ENCODE results near the gene BEND5. TPM values are rescaled to one million over a fixed set of nuclear protein-coding genes. Genes with fewer than 3 reads are reported as not detected.

The BEND5 gene
- total and polyA plus RNA-seq, 2 of the 13 experiments (the other 11 are each of a cell fraction or from before 2014, with no cell fraction given), result 0.11 TPM; not detected in 1

DNA sequence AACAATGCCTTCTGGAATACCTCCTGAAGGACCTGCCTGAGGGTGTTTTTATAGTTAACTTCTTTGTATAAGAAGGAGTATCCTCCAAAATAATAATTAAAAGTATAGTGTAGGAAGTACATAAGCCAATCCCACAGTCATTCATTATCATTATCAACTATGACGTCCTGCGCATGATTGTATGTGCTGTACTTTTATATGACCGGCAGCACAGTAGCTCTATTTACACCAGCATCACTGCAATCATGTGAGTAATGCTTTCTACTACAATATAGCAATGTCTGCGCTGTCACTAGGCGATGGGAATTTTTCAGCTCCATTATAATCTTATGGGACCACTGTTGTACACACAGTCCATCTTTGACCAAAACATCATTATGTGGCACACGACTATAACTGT, 72.0 kb downstream of the BEND5 start (continued):
- TF ChIP-seq, protein P1, sequence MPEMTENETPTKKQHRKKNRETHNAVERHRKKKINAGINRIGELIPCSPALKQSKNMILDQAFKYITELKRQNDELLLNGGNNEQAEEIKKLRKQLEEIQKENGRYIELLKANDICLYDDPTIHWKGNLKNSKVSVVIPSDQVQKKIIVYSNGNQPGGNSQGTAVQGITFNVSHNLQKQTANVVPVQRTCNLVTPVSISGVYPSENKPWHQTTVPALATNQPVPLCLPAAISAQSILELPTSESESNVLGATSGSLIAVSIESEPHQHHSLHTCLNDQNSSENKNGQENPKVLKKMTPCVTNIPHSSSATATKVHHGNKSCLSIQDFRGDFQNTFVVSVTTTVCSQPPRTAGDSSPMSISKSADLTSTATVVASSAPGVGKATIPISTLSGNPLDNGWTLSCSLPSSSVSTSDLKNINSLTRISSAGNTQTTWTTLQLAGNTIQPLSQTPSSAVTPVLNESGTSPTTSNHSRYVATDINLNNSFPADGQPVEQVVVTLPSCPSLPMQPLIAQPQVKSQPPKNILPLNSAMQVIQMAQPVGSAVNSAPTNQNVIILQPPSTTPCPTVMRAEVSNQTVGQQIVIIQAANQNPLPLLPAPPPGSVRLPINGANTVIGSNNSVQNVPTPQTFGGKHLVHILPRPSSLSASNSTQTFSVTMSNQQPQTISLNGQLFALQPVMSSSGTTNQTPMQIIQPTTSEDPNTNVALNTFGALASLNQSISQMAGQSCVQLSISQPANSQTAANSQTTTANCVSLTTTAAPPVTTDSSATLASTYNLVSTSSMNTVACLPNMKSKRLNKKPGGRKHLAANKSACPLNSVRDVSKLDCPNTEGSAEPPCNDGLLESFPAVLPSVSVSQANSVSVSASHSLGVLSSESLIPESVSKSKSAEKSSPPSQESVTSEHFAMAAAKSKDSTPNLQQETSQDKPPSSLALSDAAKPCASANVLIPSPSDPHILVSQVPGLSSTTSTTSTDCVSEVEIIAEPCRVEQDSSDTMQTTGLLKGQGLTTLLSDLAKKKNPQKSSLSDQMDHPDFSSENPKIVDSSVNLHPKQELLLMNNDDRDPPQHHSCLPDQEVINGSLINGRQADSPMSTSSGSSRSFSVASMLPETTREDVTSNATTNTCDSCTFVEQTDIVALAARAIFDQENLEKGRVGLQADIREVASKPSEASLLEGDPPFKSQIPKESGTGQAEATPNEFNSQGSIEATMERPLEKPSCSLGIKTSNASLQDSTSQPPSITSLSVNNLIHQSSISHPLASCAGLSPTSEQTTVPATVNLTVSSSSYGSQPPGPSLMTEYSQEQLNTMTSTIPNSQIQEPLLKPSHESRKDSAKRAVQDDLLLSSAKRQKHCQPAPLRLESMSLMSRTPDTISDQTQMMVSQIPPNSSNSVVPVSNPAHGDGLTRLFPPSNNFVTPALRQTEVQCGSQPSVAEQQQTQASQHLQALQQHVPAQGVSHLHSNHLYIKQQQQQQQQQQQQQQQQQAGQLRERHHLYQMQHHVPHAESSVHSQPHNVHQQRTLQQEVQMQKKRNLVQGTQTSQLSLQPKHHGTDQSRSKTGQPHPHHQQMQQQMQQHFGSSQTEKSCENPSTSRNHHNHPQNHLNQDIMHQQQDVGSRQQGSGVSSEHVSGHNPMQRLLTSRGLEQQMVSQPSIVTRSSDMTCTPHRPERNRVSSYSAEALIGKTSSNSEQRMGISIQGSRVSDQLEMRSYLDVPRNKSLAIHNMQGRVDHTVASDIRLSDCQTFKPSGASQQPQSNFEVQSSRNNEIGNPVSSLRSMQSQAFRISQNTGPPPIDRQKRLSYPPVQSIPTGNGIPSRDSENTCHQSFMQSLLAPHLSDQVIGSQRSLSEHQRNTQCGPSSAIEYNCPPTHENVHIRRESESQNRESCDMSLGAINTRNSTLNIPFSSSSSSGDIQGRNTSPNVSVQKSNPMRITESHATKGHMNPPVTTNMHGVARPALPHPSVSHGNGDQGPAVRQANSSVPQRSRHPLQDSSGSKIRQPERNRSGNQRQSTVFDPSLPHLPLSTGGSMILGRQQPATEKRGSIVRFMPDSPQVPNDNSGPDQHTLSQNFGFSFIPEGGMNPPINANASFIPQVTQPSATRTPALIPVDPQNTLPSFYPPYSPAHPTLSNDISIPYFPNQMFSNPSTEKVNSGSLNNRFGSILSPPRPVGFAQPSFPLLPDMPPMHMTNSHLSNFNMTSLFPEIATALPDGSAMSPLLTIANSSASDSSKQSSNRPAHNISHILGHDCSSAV (CRISPR knock-in tag; IDR thresholded peaks at IDR 0.05; ENCODE audit: borderline replicate concordance), result no peak
- no peak for TF ChIP-seq HNRNPL (IDR thresholded peaks at IDR 0.05; ENCODE audit: low read depth, low read length)

DNA sequence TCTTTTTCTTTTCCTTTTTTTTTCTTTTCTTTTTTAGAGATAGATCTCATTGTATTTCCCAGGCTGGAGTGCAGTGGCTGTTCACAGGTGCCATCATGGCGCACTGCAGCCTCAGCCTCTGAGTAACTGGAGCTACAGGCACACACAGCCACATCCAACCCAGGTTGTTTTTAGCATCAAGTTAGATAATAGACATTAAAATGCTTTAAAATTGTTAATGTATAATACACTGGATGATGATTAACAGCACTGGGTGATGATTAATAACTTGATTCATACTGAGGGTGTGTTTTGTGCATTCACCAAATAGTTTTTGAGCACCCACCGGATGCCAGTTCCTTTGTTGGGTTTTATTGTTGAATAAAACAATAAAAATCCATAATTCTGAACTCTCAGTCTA, 75.2 kb downstream of the BEND5 start:
- Histone ChIP-seq H3K36me3 (replicated peaks in 1 of 2; ENCODE audit: control insufficient read depth in 1 of 2, insufficient read depth in 2 of 2, low read length in 2 of 2) (no peaks in the 10 kb centered on the region), H3K9me3 (ENCODE audit: low read length) (no peaks in the 10 kb centered on the region), H3K4me3 (replicated peaks in 1 of 3; ENCODE audit: insufficient read depth in 1 of 3, low read depth in 2 of 3, low read length in 3 of 3) (no peak overlapping the region), H3K9ac (ENCODE audit: insufficient read depth, low read depth, low read length) (no peak overlapping the region), H4K20me1 (ENCODE audit: insufficient read depth, low read length) (no peaks in the 10 kb centered on the region), H3K79me2 (ENCODE audit: insufficient read depth, low read length) (no peaks in the 10 kb centered on the region), H3K4me1 (ENCODE audit: insufficient read depth, low read length) (no peaks in the 10 kb centered on the region), H3K4me2 (ENCODE audit: low read depth, low read length) (no peak overlapping the region), H3K27me3 (ENCODE audit: control insufficient read depth in 1 of 2, insufficient read depth in 2 of 2, low read length in 2 of 2) (no peaks in the 10 kb centered on the region), H2AFZ (ENCODE audit: low read length) (no peak overlapping the region), H3K27ac (ENCODE audit: extremely low read length, insufficient read depth, low read length) (no peak overlapping the region)
- no peak for ATAC-seq
- BruUV-seq (replicated peaks), result no TSS peak
- ChIA-PET POLR2A (no interaction called here), CTCF (ENCODE audit: low intra/inter-chr PET ratio, low total read pairs) (no interaction called here)
- WGBS (ENCODE audit: low lambda C conversion rate), result 45% methylated on average over 2 of the region's 2 CpGs
- FAIRE-seq, result no peak
- intact Hi-C loops (cut with micrococcal nuclease; ENCODE audit: unreplicated experiment), result no loop called here
- DNase-seq (ENCODE audit: low spot score), result no peak
- in situ Hi-C loops (cut with HindIII; ENCODE audit: extremely low pct_ligation_motif_present, low pct_unique_long_range_greater_than_20kb), result no loop called here
- TF ChIP-seq SKI (IDR thresholded peaks at IDR 0.05; ENCODE audit: partially characterized antibody), result no peak
- no peak for TF ChIP-seq ZNF883 (CRISPR knock-in tag; IDR thresholded peaks at IDR 0.05; ENCODE audit: not compliant biosample characterization)
- TF ChIP-seq, protein P2, sequence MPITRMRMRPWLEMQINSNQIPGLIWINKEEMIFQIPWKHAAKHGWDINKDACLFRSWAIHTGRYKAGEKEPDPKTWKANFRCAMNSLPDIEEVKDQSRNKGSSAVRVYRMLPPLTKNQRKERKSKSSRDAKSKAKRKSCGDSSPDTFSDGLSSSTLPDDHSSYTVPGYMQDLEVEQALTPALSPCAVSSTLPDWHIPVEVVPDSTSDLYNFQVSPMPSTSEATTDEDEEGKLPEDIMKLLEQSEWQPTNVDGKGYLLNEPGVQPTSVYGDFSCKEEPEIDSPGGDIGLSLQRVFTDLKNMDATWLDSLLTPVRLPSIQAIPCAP (CRISPR knock-in tag; IDR thresholded peaks at IDR 0.05; ENCODE audit: low read depth), result no peak
- TF ChIP-seq ZNF549 (CRISPR knock-in tag; IDR thresholded peaks at IDR 0.05), result no peak
- no peak for TF ChIP-seq ZNF891 (CRISPR knock-in tag; IDR thresholded peaks at IDR 0.05)
- TF ChIP-seq ARNTL (CRISPR knock-in tag; IDR thresholded peaks at IDR 0.05), result no peak
- no peak for TF ChIP-seq RNF2 (conservative IDR thresholded peaks at IDR 0.05; ENCODE audit: low read depth)
- TF ChIP-seq, protein P3, sequence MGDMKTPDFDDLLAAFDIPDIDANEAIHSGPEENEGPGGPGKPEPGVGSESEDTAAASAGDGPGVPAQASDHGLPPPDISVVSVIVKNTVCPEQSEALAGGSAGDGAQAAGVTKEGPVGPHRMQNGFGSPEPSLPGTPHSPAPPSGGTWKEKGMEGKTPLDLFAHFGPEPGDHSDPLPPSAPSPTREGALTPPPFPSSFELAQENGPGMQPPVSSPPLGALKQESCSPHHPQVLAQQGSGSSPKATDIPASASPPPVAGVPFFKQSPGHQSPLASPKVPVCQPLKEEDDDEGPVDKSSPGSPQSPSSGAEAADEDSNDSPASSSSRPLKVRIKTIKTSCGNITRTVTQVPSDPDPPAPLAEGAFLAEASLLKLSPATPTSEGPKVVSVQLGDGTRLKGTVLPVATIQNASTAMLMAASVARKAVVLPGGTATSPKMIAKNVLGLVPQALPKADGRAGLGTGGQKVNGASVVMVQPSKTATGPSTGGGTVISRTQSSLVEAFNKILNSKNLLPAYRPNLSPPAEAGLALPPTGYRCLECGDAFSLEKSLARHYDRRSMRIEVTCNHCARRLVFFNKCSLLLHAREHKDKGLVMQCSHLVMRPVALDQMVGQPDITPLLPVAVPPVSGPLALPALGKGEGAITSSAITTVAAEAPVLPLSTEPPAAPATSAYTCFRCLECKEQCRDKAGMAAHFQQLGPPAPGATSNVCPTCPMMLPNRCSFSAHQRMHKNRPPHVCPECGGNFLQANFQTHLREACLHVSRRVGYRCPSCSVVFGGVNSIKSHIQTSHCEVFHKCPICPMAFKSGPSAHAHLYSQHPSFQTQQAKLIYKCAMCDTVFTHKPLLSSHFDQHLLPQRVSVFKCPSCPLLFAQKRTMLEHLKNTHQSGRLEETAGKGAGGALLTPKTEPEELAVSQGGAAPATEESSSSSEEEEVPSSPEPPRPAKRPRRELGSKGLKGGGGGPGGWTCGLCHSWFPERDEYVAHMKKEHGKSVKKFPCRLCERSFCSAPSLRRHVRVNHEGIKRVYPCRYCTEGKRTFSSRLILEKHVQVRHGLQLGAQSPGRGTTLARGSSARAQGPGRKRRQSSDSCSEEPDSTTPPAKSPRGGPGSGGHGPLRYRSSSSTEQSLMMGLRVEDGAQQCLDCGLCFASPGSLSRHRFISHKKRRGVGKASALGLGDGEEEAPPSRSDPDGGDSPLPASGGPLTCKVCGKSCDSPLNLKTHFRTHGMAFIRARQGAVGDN (CRISPR knock-in tag; IDR thresholded peaks at IDR 0.05), result no peak
- no peak for TF ChIP-seq RFXAP (CRISPR knock-in tag; IDR thresholded peaks at IDR 0.05; ENCODE audit: borderline replicate concordance)

Measured in HepG2 (cell line).